ENCODE data around the gene SLC25A13. TPM values are rescaled to one million over a fixed set of nuclear protein-coding genes. Genes with fewer than 3 reads are reported as not detected.
A peak's percentile ranks its signal among the peaks of the same experiment; 100 is the strongest.
"Not testable (repeated sequence)": the region's sequence is repeated elsewhere in the genome, so short reads cannot be mapped to it uniquely, and the experiment has no call there.

Gene SLC25A13
- total RNA-seq, 1 experiment from 2014 or later, result 22.2 TPM

- DNase-seq (ENCODE audit: low read depth), result peak; percentile 23
Measured at GRCh38 chr7:96300502-96300901, 21.4 kb downstream of the SLC25A13 start.

GRCh38 chr7:96299496-96299895 lies 22.4 kb downstream of the SLC25A13 start:
- no peak for DNase-seq (ENCODE audit: low read depth)

GRCh38 chr7:96297876-96298275 lies 24.0 kb downstream of the SLC25A13 start:
- DNase-seq (ENCODE audit: low read depth), result no peak

GRCh38 chr7:96297446-96297845 lies 24.5 kb downstream of the SLC25A13 start:
- DNase-seq (ENCODE audit: low read depth), result not testable (repeated sequence)

GRCh38 chr7:96293911-96294310 lies 28.0 kb downstream of the SLC25A13 start:
- DNase-seq (ENCODE audit: low read depth), result not testable (repeated sequence)

GRCh38 chr7:96287559-96287958 lies 34.3 kb downstream of the SLC25A13 start:
- DNase-seq (ENCODE audit: low read depth), result no peak

- no peak for DNase-seq (ENCODE audit: low read depth)
Measured at GRCh38 chr7:96287132-96287531, 34.8 kb downstream of the SLC25A13 start.

GRCh38 chr7:96285579-96285978 lies 36.3 kb downstream of the SLC25A13 start:
- DNase-seq (ENCODE audit: low read depth), result no peak

GRCh38 chr7:96284835-96285234 lies 37.1 kb downstream of the SLC25A13 start:
- no peak for DNase-seq (ENCODE audit: low read depth)

- no peak for DNase-seq (ENCODE audit: low read depth)
Measured at GRCh38 chr7:96284240-96284639, 37.7 kb downstream of the SLC25A13 start.

- DNase-seq (ENCODE audit: low read depth), result no peak
Measured at GRCh38 chr7:96282835-96283234, 39.1 kb downstream of the SLC25A13 start.

GRCh38 chr7:96277921-96278320 lies 44.0 kb downstream of the SLC25A13 start:
- no peak for DNase-seq (ENCODE audit: low read depth)

GRCh38 chr7:96276019-96276418 lies 45.9 kb downstream of the SLC25A13 start:
- no peak for DNase-seq (ENCODE audit: low read depth)

- peak; percentile 4 for DNase-seq (ENCODE audit: low read depth)
Measured at GRCh38 chr7:96273716-96274115, 48.2 kb downstream of the SLC25A13 start.

GRCh38 chr7:96269246-96269994 lies 52.5 kb downstream of the SLC25A13 start:
- no peak for DNase-seq (ENCODE audit: low read depth)

GRCh38 chr7:96266580-96266979 lies 55.3 kb downstream of the SLC25A13 start:
- DNase-seq (ENCODE audit: low read depth), result no peak

- DNase-seq (ENCODE audit: low read depth), result no peak
Measured at GRCh38 chr7:96266015-96266414, 55.9 kb downstream of the SLC25A13 start.

GRCh38 chr7:96253964-96254363 lies 67.9 kb downstream of the SLC25A13 start:
- DNase-seq (ENCODE audit: low read depth), result no peak

- DNase-seq (ENCODE audit: low read depth), result no peak
Measured at GRCh38 chr7:96253441-96253840, 68.5 kb downstream of the SLC25A13 start.

- DNase-seq (ENCODE audit: low read depth), result no peak
Measured at GRCh38 chr7:96250776-96251361, 71.0 kb downstream of the SLC25A13 start.

GRCh38 chr7:96248405-96248804 lies 73.5 kb downstream of the SLC25A13 start:
- no peak for DNase-seq (ENCODE audit: low read depth)

GRCh38 chr7:96246919-96247318 lies 75.0 kb downstream of the SLC25A13 start:
- DNase-seq (ENCODE audit: low read depth), result no peak

- DNase-seq (ENCODE audit: low read depth), result no peak
Measured at GRCh38 chr7:96244992-96245292, 77.0 kb downstream of the SLC25A13 start.
